ENCODE measurements around the gene TAF9. TPM values are rescaled to one million over a fixed set of nuclear protein-coding genes. Genes with fewer than 3 reads are reported as not detected.

Gene TAF9
- total RNA-seq, 1 donor from 2014 or later = 65.0 TPM

GRCh38 chr5:69326365-69326764, 43.0 kb downstream of the TAF9 start:
- Mint-ChIP-seq H3K4me1 (peaks cover 3% of the 10 kb centered on the region), H3K27me3 (no peaks in the 10 kb centered on the region), H3K27ac (no peak overlapping the region), H3K36me3 (ENCODE audit: low read depth) (peaks cover 2% of the 10 kb centered on the region), H3K4me3 (no peak overlapping the region), H3K9me3 (no peaks in the 10 kb centered on the region)
- DNase-seq = no peak
- intact Hi-C loops (cut with micrococcal nuclease) = no loop called here

- no peak overlapping the region for H3K4me3 Mint-ChIP-seq
- H3K27ac Mint-ChIP-seq = no peak overlapping the region
- intact Hi-C loops (cut with micrococcal nuclease) = no loop called here
- peaks cover 22% of the 10 kb centered on the region for H3K36me3 Mint-ChIP-seq (ENCODE audit: low read depth)
- DNase-seq = no peak
- no peaks in the 10 kb centered on the region for H3K9me3 Mint-ChIP-seq
- no peaks in the 10 kb centered on the region for H3K4me1 Mint-ChIP-seq
- H3K27me3 Mint-ChIP-seq = no peaks in the 10 kb centered on the region
Observed at GRCh38 chr5:69317391-69317790, 51.9 kb downstream of the TAF9 start.

GRCh38 chr5:69315972-69316371, 53.3 kb downstream of the TAF9 start:
- no peak overlapping the region for H3K27ac Mint-ChIP-seq
- no peaks in the 10 kb centered on the region for H3K4me1 Mint-ChIP-seq
- intact Hi-C loops (cut with micrococcal nuclease) = no loop called here
- peaks cover 26% of the 10 kb centered on the region for H3K36me3 Mint-ChIP-seq (ENCODE audit: low read depth)
- no peak for DNase-seq
- H3K9me3 Mint-ChIP-seq = peaks cover 3% of the 10 kb centered on the region
- H3K4me3 Mint-ChIP-seq = no peak overlapping the region
- H3K27me3 Mint-ChIP-seq = no peaks in the 10 kb centered on the region

Other genes starting within 250 kb of the TAF9 start
- 117 and 122 TPM in 2 replicates for gene CCNB1, start 202.4 kb downstream of the TAF9 start, total RNA-seq
- 40.7 and 42.4 TPM in 2 replicates for gene CENPH, start 179.9 kb downstream of the TAF9 start, total RNA-seq
- gene CDK7, start 134.6 kb downstream of the TAF9 start, total RNA-seq = 45.6 and 54.2 TPM in 2 replicates
- gene CCDC125, start 36.7 kb downstream of the TAF9 start, total RNA-seq = 11.1 and 11.7 TPM in 2 replicates
- gene AK6, start within 50 bp of the TAF9 start, total RNA-seq = 66.7 and 67.0 TPM in 2 replicates
- gene RAD17, start 298 bp upstream of the TAF9 start, total RNA-seq = 22.7 and 26.8 TPM in 2 replicates
- gene MARVELD2, start 45.6 kb upstream of the TAF9 start, total RNA-seq = 0.26 and 0.36 TPM in 2 replicates
- gene OCLN, start 123.3 kb upstream of the TAF9 start, total RNA-seq = 0.12 and 0.14 TPM in 2 replicates
- gene GTF2H2C, start 190.7 kb upstream of the TAF9 start, total RNA-seq = 63.3 and 66.5 TPM in 2 replicates